ENCODE data around the gene PTGFRN.

- TF ChIP-seq CTCF (conservative IDR thresholded peaks at IDR 0.05) (no peak), ZFX (IDR thresholded peaks at IDR 0.05) (no peak)
These were observed 43.1 kb downstream of the PTGFRN start for GRCh38 chr1:116952738-116953275.

All from C4-2B (cell line).